Karpas-422 (cell line): ENCODE results near the gene HIF3A. TPM values are rescaled to one million over a fixed set of nuclear protein-coding genes. Genes with fewer than 3 reads are reported as not detected.

Source experiments
- DNase-seq: peaks from one replicate; pipeline ENCODE4 v3.0.0-alpha.2; 2015
- H2AFZ ChIP-seq: fragments of 200-600 bp; sonication (generic); 2 replicates; pipeline ENCODE4 v1.6.1; 2014; ENCODE audit warnings: antibody characterized with exemption, low read length, mixed read lengths
- H3K27ac ChIP-seq: fragments of 200-600 bp; sonication (generic); 2 replicates; pipeline ENCODE4 v1.5.1; 2014; ENCODE audit warnings: mild to moderate bottlenecking, low read length, moderate library complexity
- H3K27me3 ChIP-seq: fragments of 200-600 bp; sonication (generic); 2 replicates; pipeline ENCODE4 v1.6.1; 2014; ENCODE audit warnings: low read length, mixed read lengths
- H3K36me3 ChIP-seq: fragments of 200-600 bp; sonication (generic); 2 replicates; pipeline ENCODE4 v1.6.1; 2014; ENCODE audit warnings: low read length, mixed read lengths; ENCODE audit not compliant: insufficient read depth
- H3K4me1 ChIP-seq: fragments of 200-600 bp; sonication (generic); 2 replicates; pipeline ENCODE4 v1.6.1; 2014; ENCODE audit warnings: mild to moderate bottlenecking, low read length, mixed read lengths
- H3K4me2 ChIP-seq: fragments of 200-600 bp; sonication (generic); 2 replicates; pipeline ENCODE4 v1.6.1; 2014; ENCODE audit warnings: low read length, low read depth, mild to moderate bottlenecking; ENCODE audit not compliant: poor library complexity, severe bottlenecking
- H3K4me3 ChIP-seq: fragments of 200-600 bp; sonication (generic); 2 replicates; pipeline ENCODE4 v1.5.1; 2014; ENCODE audit warnings: mild to moderate bottlenecking, antibody characterized with exemption, low read length, mixed read lengths
- H3K79me2 ChIP-seq: fragments of 200-600 bp; sonication (generic); 2 replicates; pipeline ENCODE4 v1.6.1; 2014; ENCODE audit warnings: mild to moderate bottlenecking, low read length, mixed read lengths
- H3K9ac ChIP-seq: fragments of 200-600 bp; sonication (generic); 2 replicates; pipeline ENCODE4 v1.6.0; 2014; ENCODE audit warnings: low read length
- H3K9me2 ChIP-seq: fragments of 200-600 bp; sonication (generic), shearing (Covaris generic); replicated peaks from 2 replicates; pipeline ENCODE4 v1.6.0; 2014; ENCODE audit warnings: mild to moderate bottlenecking, low read length, moderate library complexity; ENCODE audit not compliant: insufficient read depth
- H3K9me3 ChIP-seq: fragments of 300-700, 200-600 bp; sonication (generic); 2 replicates; pipeline ENCODE4 v1.6.1; 2014; ENCODE audit warnings: low read length, mixed read lengths
- H4K20me1 ChIP-seq: fragments of 200-600 bp; sonication (generic); 2 replicates; pipeline ENCODE4 v1.6.1; 2014; ENCODE audit warnings: mild to moderate bottlenecking, antibody characterized with exemption, low read length, low read depth; ENCODE audit not compliant: insufficient read depth
- total RNA-seq: library from RNA; depleted of rRNA; stranded (reverse); fragments of >200 nt; shearing (Covaris generic); gene quantifications from 2 replicates; pipeline ENCODE4 v1.2.3, GENCODE V29; 2014; ENCODE audit warnings: low replicate concordance

The HIF3A gene
- total RNA-seq, 1 experiment from 2014 or later = not detected

DNA sequence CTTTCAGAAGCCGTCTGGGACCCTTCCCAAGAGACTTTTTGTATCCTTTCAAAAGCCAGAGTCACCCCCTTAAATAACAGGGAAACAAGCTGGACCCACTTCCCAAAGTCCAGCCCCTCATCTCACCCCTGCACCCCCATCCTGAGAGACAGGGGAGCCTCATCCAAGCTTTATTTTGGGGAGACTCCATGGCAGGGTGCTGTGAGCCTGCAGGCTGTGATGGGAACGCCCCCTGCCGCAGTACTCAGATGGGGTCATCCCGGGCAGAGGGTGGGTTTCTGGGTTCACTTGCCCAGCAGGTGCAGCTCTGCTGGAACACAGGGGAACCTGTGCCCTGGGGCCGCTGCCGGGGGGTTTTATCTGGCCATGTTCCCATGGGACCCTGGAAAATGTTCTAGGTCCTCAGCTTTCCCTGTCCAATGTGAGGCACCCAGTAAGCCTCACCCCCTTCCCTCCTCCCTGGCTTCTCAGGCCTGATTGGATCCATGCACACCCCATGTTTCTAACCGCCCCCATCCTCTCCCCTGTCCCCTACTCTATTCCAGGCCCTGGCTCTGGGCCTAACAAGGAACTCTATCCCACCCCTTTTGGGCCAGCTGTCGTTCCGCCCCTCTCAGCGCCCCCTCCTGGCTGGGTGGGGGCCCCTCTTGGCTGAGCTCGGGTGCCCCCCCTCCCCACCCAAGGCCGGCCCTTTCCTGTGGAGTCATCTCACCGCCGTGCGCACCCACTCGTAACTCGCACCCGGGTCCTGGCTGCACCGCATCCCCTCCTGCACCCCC lies 1.0 kb downstream of the HIF3A start:
- H2AFZ ChIP-seq = no peak overlapping the region
- H3K27ac ChIP-seq = no peak overlapping the region
- no peaks in the 10 kb centered on the region for H3K36me3 ChIP-seq
- no peaks in the 10 kb centered on the region for H3K79me2 ChIP-seq
- no peaks in the 10 kb centered on the region for H3K9me2 ChIP-seq
- no peak overlapping the region for H3K4me2 ChIP-seq
- H3K4me1 ChIP-seq = peaks cover 5% of the 10 kb centered on the region
- no peak overlapping the region for H3K9ac ChIP-seq
- no peaks in the 10 kb centered on the region for H3K27me3 ChIP-seq
- DNase-seq = no peak
- no peak overlapping the region for H3K4me3 ChIP-seq
- no peaks in the 10 kb centered on the region for H4K20me1 ChIP-seq
- H3K9me3 ChIP-seq = no peaks in the 10 kb centered on the region

DNA sequence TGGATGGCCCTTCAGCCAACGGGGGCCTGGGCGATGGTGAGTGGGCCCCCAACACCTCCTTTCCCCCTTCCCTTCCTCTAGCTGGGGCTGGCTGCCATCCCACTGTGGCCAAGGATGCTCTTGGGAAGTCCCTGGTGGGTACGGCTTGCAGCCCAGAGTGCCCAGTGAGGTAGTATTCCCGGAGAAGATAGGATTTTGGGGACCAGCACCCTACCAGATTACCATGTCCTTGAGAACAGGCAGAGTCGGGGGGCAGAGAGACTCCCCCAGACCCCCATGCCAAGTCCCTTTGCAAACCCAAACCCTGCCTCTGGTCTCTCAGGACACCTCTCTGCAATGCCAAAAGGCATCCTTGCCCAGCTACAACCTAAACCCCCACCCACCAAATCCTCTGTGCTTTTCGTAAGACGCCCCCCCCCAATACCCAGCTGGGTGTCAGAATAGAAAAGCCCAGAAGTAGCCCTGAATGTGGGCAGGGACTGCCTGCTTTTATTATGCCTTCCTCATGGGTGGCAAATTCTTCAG lies 1.7 kb downstream of the HIF3A start:
- Histone ChIP-seq H3K9me2 (no peaks in the 10 kb centered on the region), H3K4me3 (no peak overlapping the region), H3K79me2 (no peaks in the 10 kb centered on the region), H3K27me3 (no peaks in the 10 kb centered on the region), H3K4me1 (peaks cover 5% of the 10 kb centered on the region), H3K36me3 (no peaks in the 10 kb centered on the region), H2AFZ (no peak overlapping the region), H3K9ac (no peak overlapping the region), H3K9me3 (no peaks in the 10 kb centered on the region), H4K20me1 (no peaks in the 10 kb centered on the region), H3K27ac (no peak overlapping the region), H3K4me2 (no peak overlapping the region)
- no peak for DNase-seq

DNA sequence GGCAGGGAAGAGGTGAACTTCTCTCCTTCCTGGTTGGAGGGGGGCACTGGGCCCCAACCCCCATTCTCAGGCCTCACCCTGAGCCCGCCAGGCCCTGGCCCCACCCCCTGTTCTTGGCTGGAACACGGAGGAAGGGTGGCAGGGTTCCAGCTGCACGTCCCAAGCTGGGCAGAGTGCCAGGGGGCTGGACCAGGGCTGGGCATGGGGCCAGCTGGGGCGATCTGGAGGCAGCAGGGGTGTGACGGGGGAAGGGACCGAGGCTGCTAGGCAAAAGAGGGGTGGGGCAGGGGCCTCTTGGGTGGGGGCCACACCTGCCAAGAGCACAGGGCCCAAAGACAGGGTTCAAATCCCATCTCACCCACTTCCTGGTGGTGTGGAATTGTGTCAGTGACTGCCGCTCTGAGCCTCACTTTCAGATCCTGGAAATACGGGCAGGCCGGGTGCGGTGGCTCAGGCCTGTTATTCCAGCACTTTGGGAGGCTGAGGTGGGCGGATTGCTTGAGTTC lies 2.2 kb downstream of the HIF3A start:
- no peak overlapping the region for H3K4me2 ChIP-seq

DNA sequence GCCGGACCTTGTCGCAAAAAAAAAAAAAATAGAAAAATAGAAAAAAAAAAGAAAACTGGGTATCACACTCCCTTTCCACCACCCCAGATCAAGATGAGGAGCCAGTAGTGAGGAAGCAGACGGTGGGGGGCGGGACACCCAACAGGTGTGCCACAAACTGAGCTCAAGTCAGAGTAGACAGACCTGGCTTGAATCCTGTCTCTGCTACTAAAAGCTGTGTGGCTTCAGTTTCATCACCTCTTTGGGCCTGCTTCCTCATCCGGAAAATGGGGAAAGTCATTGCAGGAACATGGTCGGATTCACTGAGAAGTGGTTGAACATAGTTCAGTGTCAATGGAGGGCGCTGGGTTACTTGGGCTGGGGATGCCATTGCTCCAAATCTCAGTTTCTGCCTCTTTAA lies 2.9 kb downstream of the HIF3A start:
- no peak for DNase-seq

More for the DNA sequence above, 2.2 kb downstream of the HIF3A start:
- Histone ChIP-seq H3K27ac (no peak overlapping the region), H4K20me1 (no peaks in the 10 kb centered on the region), H3K79me2 (no peaks in the 10 kb centered on the region), H3K36me3 (no peaks in the 10 kb centered on the region), H3K4me3 (no peak overlapping the region), H3K4me1 (peaks cover 5% of the 10 kb centered on the region), H3K9me3 (no peaks in the 10 kb centered on the region), H3K9ac (no peak overlapping the region), H2AFZ (no peak overlapping the region), H3K27me3 (no peaks in the 10 kb centered on the region), H3K9me2 (no peaks in the 10 kb centered on the region)
- no peak for DNase-seq

DNA sequence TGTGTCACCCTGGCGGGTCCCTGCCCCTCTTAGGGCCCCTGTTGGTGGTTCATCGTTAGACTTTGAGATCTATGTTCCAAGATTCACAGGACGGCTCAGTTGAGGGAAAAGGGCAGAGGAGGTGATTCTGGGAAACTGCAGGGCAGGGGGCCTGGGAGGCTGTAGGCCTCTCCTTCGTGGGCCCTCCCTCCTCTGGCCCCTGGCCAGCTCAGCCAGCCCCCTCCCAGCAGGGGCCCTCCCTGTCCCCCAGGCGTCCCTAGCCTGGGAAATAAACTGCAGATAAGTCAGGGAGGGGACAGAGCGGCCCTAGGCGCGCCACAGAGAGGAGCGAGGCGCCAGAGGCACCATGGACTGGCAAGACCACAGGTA lies 6.5 kb downstream of the HIF3A start:
- Histone ChIP-seq H3K9me3 (no peaks in the 10 kb centered on the region), H3K9ac (no peak overlapping the region), H2AFZ (no peak overlapping the region), H3K27ac (no peak overlapping the region), H3K4me1 (peaks cover 5% of the 10 kb centered on the region), H3K4me2 (no peak overlapping the region), H3K9me2 (no peaks in the 10 kb centered on the region), H3K4me3 (no peak overlapping the region), H3K79me2 (no peaks in the 10 kb centered on the region), H3K36me3 (no peaks in the 10 kb centered on the region), H3K27me3 (no peaks in the 10 kb centered on the region), H4K20me1 (no peaks in the 10 kb centered on the region)
- no peak for DNase-seq

More for the DNA sequence above, 2.9 kb downstream of the HIF3A start:
- no peaks in the 10 kb centered on the region for H3K9me2 ChIP-seq
- no peaks in the 10 kb centered on the region for H3K79me2 ChIP-seq
- H3K36me3 ChIP-seq = no peaks in the 10 kb centered on the region
- no peak overlapping the region for H2AFZ ChIP-seq
- H3K4me3 ChIP-seq = no peak overlapping the region
- H3K4me2 ChIP-seq = no peak overlapping the region
- no peak overlapping the region for H3K27ac ChIP-seq
- no peaks in the 10 kb centered on the region for H3K27me3 ChIP-seq
- no peaks in the 10 kb centered on the region for H4K20me1 ChIP-seq
- H3K9me3 ChIP-seq = no peaks in the 10 kb centered on the region
- H3K4me1 ChIP-seq = peaks cover 5% of the 10 kb centered on the region
- H3K9ac ChIP-seq = no peak overlapping the region

DNA sequence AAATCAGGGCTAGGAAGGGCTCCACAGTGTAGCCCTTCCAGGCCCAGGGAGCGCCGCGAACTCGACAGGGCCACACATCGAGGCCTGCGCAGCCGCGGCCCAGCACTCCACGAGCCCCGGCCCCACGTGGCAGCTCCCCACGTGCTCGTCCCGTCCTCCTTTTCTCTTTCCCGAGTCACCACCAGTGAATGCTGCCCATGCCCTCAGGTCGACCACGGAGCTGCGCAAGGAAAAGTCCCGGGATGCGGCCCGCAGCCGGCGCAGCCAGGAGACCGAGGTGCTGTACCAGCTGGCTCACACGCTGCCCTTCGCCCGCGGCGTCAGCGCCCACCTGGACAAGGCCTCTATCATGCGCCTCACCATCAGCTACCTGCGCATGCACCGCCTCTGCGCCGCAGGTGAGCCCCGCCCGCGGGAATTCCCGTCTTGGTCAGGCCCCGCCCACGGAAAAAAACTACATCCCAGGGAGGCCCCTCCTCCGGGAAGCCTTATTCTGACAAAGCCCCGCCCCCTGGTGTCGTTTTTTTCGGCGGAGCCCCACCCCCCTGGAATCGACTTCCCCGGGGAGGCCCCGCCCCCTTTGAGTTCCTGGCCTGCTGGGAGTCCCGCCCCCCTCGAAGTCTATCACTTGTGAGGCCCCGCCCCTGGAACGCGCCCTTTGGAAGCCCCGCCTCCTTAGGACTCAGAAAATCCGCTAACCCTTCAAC lies 7.0 kb downstream of the HIF3A start:
- no peak overlapping the region for H3K4me3 ChIP-seq
- H2AFZ ChIP-seq = no peak overlapping the region
- no peak overlapping the region for H3K4me2 ChIP-seq
- H4K20me1 ChIP-seq = no peaks in the 10 kb centered on the region
- H3K4me1 ChIP-seq = peaks cover 3% of the 10 kb centered on the region
- H3K9me2 ChIP-seq = no peaks in the 10 kb centered on the region
- no peak overlapping the region for H3K27ac ChIP-seq
- H3K79me2 ChIP-seq = no peaks in the 10 kb centered on the region
- no peaks in the 10 kb centered on the region for H3K27me3 ChIP-seq
- no peaks in the 10 kb centered on the region for H3K9me3 ChIP-seq
- DNase-seq = no peak
- H3K36me3 ChIP-seq = no peaks in the 10 kb centered on the region
- H3K9ac ChIP-seq = no peak overlapping the region

DNA sequence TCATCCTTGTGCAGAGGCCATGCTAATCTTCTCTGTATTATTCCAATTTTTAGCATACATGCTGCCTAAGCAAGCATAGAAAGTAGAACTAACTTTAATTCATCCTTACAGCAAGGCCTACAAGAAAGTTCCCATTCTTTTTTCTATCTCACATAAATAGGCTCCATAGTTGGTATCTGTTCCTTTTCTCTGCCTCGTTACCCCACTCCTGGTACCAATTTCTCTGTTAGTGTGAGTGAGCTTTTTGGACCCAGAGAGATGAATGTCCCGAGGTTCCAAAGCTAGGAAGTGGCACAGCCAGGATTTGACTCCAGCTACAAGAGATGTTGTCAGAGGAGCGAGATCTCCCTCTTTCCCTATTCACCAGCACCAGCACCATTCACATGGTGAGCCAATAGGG lies 9.7 kb downstream of the HIF3A start:
- Histone ChIP-seq H3K9me2 (no peaks in the 10 kb centered on the region), H3K27ac (no peak overlapping the region), H4K20me1 (no peaks in the 10 kb centered on the region), H3K36me3 (no peaks in the 10 kb centered on the region), H3K27me3 (no peaks in the 10 kb centered on the region), H3K4me2 (no peak overlapping the region), H3K9ac (no peak overlapping the region), H3K4me1 (no peaks in the 10 kb centered on the region), H3K79me2 (no peaks in the 10 kb centered on the region), H3K9me3 (no peaks in the 10 kb centered on the region), H3K4me3 (no peak overlapping the region), H2AFZ (no peak overlapping the region)
- DNase-seq = no peak

DNA sequence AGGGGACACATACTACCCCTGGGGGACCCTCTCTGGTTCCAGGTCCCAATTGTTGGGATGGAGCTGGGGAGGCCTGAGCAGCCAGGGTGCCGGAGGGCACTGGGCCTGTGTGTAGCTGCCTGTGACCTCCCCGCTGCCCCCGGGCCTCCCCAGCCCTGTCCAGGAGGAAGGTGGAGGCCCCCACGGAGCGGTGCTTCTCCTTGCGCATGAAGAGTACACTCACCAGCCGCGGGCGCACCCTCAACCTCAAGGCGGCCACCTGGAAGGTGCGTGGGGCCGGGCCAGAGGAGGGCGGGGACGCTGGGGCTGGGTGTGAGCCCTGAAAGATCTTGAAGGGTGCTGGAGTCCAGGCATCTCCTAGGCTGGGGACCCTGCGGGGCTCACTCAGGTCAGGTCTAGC lies 11.7 kb downstream of the HIF3A start:
- H3K9me3 ChIP-seq = no peaks in the 10 kb centered on the region
- no peaks in the 10 kb centered on the region for H3K79me2 ChIP-seq
- H3K9me2 ChIP-seq = no peaks in the 10 kb centered on the region
- H3K27me3 ChIP-seq = no peaks in the 10 kb centered on the region
- no peak overlapping the region for H3K4me2 ChIP-seq
- DNase-seq = no peak
- H3K36me3 ChIP-seq = no peaks in the 10 kb centered on the region
- H3K27ac ChIP-seq = no peak overlapping the region
- H2AFZ ChIP-seq = no peak overlapping the region
- no peak overlapping the region for H3K9ac ChIP-seq
- H3K4me1 ChIP-seq = no peaks in the 10 kb centered on the region
- H3K4me3 ChIP-seq = no peak overlapping the region
- no peaks in the 10 kb centered on the region for H4K20me1 ChIP-seq
